ENCODE measurements around the gene ZDHHC7.

Gene ZDHHC7

GRCh38 chr16:85002608-85003007 lies 8.7 kb downstream of the ZDHHC7 start:
- Histone ChIP-seq H3K36me3 (ENCODE audit: insufficient read depth, low read length) (no peaks in the 10 kb centered on the region), H3K9me3 (ENCODE audit: low read length) (no peaks in the 10 kb centered on the region), H3K27me3 (ENCODE audit: control insufficient read depth in 1 of 2, insufficient read depth in 2 of 2, low read length in 2 of 2) (no peaks in the 10 kb centered on the region), H3K4me1 (ENCODE audit: insufficient read depth, low read length) (peaks cover 80% of the 10 kb centered on the region), H3K9ac (ENCODE audit: low read length) (no peak overlapping the region), H3K27ac (ENCODE audit: low read depth, low read length) (peak overlapping the region; percentile 12), H3K4me3 (ENCODE audit: low read depth in 1 of 2, low read length in 2 of 2) (peak overlapping the region in 1 of 2 donors; percentile 34)

DNA sequence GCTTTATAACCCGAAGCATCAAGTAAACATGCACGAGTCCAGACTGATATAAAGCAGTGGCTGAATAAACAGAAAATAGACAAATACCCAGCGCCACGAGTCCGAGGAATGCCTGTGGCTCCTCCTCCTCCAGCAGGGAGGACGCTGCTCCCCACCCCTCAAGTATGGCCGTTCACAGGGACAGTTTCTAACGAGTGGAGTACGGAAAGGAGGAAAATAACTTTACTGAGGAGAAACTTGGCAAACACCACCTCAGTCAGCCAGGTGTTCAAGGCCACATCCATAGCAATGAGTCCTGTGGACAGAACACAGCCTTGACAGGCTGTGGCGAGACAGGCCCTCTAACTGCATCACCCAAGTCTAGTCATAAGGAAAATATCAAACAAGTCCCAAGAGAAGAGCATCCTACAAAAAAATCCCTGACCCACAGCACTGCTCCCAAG lies 9.2 kb downstream of the ZDHHC7 start:
- Histone ChIP-seq H3K4me1 (ENCODE audit: insufficient read depth, low read length) (peaks cover 77% of the 10 kb centered on the region), H3K4me3 (ENCODE audit: low read depth in 1 of 2, low read length in 2 of 2) (peak overlapping the region in 1 of 2 donors; percentile 34)

GRCh38 chr16:84999857-85000480 lies 11.4 kb downstream of the ZDHHC7 start:
- H3K4me1 ChIP-seq (ENCODE audit: insufficient read depth, low read length), result peaks cover 70% of the 10 kb centered on the region
- H3K9ac ChIP-seq (ENCODE audit: low read length), result no peak overlapping the region
- H3K9me3 ChIP-seq (ENCODE audit: low read length), result no peaks in the 10 kb centered on the region
- H3K4me3 ChIP-seq (ENCODE audit: low read depth in 1 of 2, low read length in 2 of 2), result no peak overlapping the region
- no peaks in the 10 kb centered on the region for H3K36me3 ChIP-seq (ENCODE audit: insufficient read depth, low read length)
- peak overlapping the region; percentile 73 for H3K27ac ChIP-seq (ENCODE audit: low read depth, low read length)
- H3K27me3 ChIP-seq (ENCODE audit: control insufficient read depth in 1 of 2, insufficient read depth in 2 of 2, low read length in 2 of 2), result no peaks in the 10 kb centered on the region

More for the DNA sequence above, 9.2 kb downstream of the ZDHHC7 start:
- Histone ChIP-seq H3K27me3 (ENCODE audit: control insufficient read depth in 1 of 2, insufficient read depth in 2 of 2, low read length in 2 of 2) (no peaks in the 10 kb centered on the region), H3K9me3 (ENCODE audit: low read length) (no peaks in the 10 kb centered on the region), H3K27ac (ENCODE audit: low read depth, low read length) (no peak overlapping the region), H3K9ac (ENCODE audit: low read length) (no peak overlapping the region), H3K36me3 (ENCODE audit: insufficient read depth, low read length) (no peaks in the 10 kb centered on the region)

DNA sequence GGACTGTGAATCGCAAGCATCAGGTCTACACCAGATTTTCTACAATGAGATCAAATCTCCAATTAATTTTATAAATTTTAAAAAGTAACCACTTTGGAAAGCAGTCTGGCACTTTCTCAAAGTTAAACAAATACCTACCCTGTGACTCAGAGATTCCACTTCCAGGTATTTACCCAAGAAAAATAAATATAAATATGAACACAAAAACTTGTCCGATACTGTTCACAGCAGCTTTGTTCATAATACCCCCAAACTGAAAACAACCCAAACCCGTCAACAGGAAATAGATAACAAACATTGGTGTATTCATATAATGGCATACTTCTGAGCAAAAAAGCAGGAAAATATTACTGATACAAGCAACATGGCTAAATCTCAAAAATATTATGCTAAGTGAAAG lies 12.1 kb downstream of the ZDHHC7 start:
- Histone ChIP-seq H3K27me3 (ENCODE audit: control insufficient read depth in 1 of 2, insufficient read depth in 2 of 2, low read length in 2 of 2) (no peaks in the 10 kb centered on the region), H3K36me3 (ENCODE audit: insufficient read depth, low read length) (peaks cover 2% of the 10 kb centered on the region), H3K9ac (ENCODE audit: low read length) (no peak overlapping the region), H3K4me1 (ENCODE audit: insufficient read depth, low read length) (peaks cover 70% of the 10 kb centered on the region), H3K9me3 (ENCODE audit: low read length) (no peaks in the 10 kb centered on the region), H3K27ac (ENCODE audit: low read depth, low read length) (peak overlapping the region; percentile 3), H3K4me3 (ENCODE audit: low read depth in 1 of 2, low read length in 2 of 2) (no peak overlapping the region)

- Histone ChIP-seq H3K36me3 (ENCODE audit: insufficient read depth, low read length) (peaks cover 9% of the 10 kb centered on the region), H3K27ac (ENCODE audit: low read depth, low read length) (no peak overlapping the region), H3K27me3 (ENCODE audit: control insufficient read depth in 1 of 2, insufficient read depth in 2 of 2, low read length in 2 of 2) (no peaks in the 10 kb centered on the region), H3K9ac (ENCODE audit: low read length) (no peak overlapping the region), H3K4me3 (ENCODE audit: low read depth in 1 of 2, low read length in 2 of 2) (no peak overlapping the region), H3K4me1 (ENCODE audit: insufficient read depth, low read length) (peaks cover 48% of the 10 kb centered on the region), H3K9me3 (ENCODE audit: low read length) (no peaks in the 10 kb centered on the region)
Observed at GRCh38 chr16:84996365-84996764, 15.0 kb downstream of the ZDHHC7 start.

GRCh38 chr16:84995663-84996062 lies 15.7 kb downstream of the ZDHHC7 start:
- H3K4me3 ChIP-seq (ENCODE audit: low read depth in 1 of 2, low read length in 2 of 2), result no peak overlapping the region
- H3K36me3 ChIP-seq (ENCODE audit: insufficient read depth, low read length), result peaks cover 11% of the 10 kb centered on the region
- no peaks in the 10 kb centered on the region for H3K27me3 ChIP-seq (ENCODE audit: control insufficient read depth in 1 of 2, insufficient read depth in 2 of 2, low read length in 2 of 2)
- H3K4me1 ChIP-seq (ENCODE audit: insufficient read depth, low read length), result peaks cover 42% of the 10 kb centered on the region
- no peak overlapping the region for H3K9ac ChIP-seq (ENCODE audit: low read length)
- no peaks in the 10 kb centered on the region for H3K9me3 ChIP-seq (ENCODE audit: low read length)
- no peak overlapping the region for H3K27ac ChIP-seq (ENCODE audit: low read depth, low read length)

GRCh38 chr16:84993926-84994325 lies 17.4 kb downstream of the ZDHHC7 start:
- Histone ChIP-seq H3K4me3 (ENCODE audit: low read depth in 1 of 2, low read length in 2 of 2) (peak overlapping the region in 1 of 2 donors; percentile 1), H3K27ac (ENCODE audit: low read depth, low read length) (peak overlapping the region; percentile 51), H3K27me3 (ENCODE audit: control insufficient read depth in 1 of 2, insufficient read depth in 2 of 2, low read length in 2 of 2) (no peaks in the 10 kb centered on the region), H3K9ac (ENCODE audit: low read length) (no peak overlapping the region), H3K36me3 (ENCODE audit: insufficient read depth, low read length) (peaks cover 28% of the 10 kb centered on the region), H3K9me3 (ENCODE audit: low read length) (no peaks in the 10 kb centered on the region), H3K4me1 (ENCODE audit: insufficient read depth, low read length) (peaks cover 25% of the 10 kb centered on the region)

DNA sequence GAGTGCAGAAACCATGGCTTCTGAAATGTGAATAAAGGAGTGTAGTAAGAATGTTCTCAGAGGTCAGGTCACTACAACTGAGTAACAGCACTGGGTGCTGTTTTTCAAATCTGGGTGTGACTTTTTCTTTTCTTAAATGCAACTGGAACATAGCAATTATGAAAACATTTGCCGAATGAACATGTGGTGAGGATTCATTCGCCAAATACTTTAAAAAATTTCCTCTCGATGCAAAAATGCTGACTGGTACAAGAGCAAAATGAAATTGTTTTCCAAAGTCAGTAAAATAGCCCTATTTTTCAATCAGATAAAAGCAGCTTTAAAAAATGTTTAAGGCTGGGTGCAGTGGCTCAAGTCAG lies 18.6 kb downstream of the ZDHHC7 start:
- no peak overlapping the region for H3K9ac ChIP-seq (ENCODE audit: low read length)
- peaks cover 39% of the 10 kb centered on the region for H3K36me3 ChIP-seq (ENCODE audit: insufficient read depth, low read length)
- peaks cover 18% of the 10 kb centered on the region for H3K4me1 ChIP-seq (ENCODE audit: insufficient read depth, low read length)
- H3K9me3 ChIP-seq (ENCODE audit: low read length), result no peaks in the 10 kb centered on the region
- H3K27ac ChIP-seq (ENCODE audit: low read depth, low read length), result no peak overlapping the region
- no peaks in the 10 kb centered on the region for H3K27me3 ChIP-seq (ENCODE audit: control insufficient read depth in 1 of 2, insufficient read depth in 2 of 2, low read length in 2 of 2)
- H3K4me3 ChIP-seq (ENCODE audit: low read depth in 1 of 2, low read length in 2 of 2), result no peak overlapping the region

DNA sequence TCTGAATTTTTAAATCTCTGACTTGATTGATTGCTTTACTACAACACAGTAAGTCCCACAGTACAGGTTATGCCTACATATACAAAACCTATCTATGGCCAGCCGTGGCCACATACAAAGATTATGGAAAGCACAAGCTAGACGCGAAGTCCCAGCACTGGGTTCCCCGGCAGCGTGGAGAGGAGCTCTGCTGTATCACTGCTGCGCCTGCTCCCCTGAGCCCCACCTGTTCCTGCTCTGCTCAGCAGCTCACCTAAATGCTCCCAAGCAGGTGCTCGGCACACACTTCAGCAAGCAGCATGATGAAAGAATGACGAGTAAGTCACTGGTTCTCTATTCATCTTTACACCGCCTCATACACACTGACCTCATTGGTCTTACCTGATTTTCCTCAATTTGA lies 20.6 kb downstream of the ZDHHC7 start:
- Histone ChIP-seq H3K9ac (ENCODE audit: low read length) (no peak overlapping the region), H3K27ac (ENCODE audit: low read depth, low read length) (no peak overlapping the region), H3K9me3 (ENCODE audit: low read length) (no peaks in the 10 kb centered on the region), H3K4me1 (ENCODE audit: insufficient read depth, low read length) (peaks cover 18% of the 10 kb centered on the region), H3K4me3 (ENCODE audit: low read depth in 1 of 2, low read length in 2 of 2) (no peak overlapping the region), H3K27me3 (ENCODE audit: control insufficient read depth in 1 of 2, insufficient read depth in 2 of 2, low read length in 2 of 2) (no peaks in the 10 kb centered on the region), H3K36me3 (ENCODE audit: insufficient read depth, low read length) (peaks cover 47% of the 10 kb centered on the region)

- peaks cover 18% of the 10 kb centered on the region for H3K4me1 ChIP-seq (ENCODE audit: insufficient read depth, low read length)
- H3K9ac ChIP-seq (ENCODE audit: low read length), result no peak overlapping the region
- no peak overlapping the region for H3K4me3 ChIP-seq (ENCODE audit: low read depth in 1 of 2, low read length in 2 of 2)
- H3K27ac ChIP-seq (ENCODE audit: low read depth, low read length), result no peak overlapping the region
- H3K27me3 ChIP-seq (ENCODE audit: control insufficient read depth in 1 of 2, insufficient read depth in 2 of 2, low read length in 2 of 2), result no peaks in the 10 kb centered on the region
- peaks cover 47% of the 10 kb centered on the region for H3K36me3 ChIP-seq (ENCODE audit: insufficient read depth, low read length)
- no peaks in the 10 kb centered on the region for H3K9me3 ChIP-seq (ENCODE audit: low read length)
Observed at GRCh38 chr16:84989749-84990620, 21.4 kb downstream of the ZDHHC7 start.

DNA sequence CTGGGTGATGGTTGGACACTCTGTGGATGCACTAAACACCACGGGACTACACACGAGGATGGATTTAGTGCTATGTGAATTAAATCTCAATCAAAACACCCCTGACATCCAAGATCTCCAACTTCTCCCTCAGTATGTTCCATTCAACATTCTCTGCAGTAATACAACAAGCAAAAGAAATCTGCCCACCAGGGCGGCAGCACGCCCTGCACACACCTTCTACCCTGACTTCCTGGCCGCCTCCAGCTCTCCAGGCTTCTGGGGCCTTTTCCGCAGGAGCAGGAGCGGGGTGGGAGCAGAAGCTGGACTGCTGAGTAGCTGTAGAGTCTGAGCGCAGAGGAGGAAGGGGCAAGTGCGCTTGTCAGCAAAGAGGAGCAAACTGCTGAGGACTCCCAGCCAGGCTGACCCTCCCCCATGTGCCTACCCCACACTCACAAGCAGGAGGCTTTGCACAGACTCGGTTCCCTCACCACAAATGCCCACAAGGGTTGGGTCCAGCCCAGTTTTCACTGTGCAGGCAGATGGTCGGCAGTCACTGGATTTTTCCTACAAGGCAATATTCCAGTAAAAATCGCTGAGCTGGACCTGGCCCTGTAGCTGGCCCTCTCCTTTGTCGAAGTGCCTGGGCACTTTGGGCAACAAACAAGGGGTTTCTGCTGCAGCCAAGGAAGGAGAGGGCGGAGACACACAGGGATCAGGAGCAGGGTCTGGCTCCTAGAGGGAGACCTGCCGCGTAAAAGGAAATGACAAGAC lies 22.8 kb downstream of the ZDHHC7 start:
- no peaks in the 10 kb centered on the region for H3K27me3 ChIP-seq (ENCODE audit: control insufficient read depth in 1 of 2, insufficient read depth in 2 of 2, low read length in 2 of 2)
- H3K4me1 ChIP-seq (ENCODE audit: insufficient read depth, low read length), result peaks cover 4% of the 10 kb centered on the region
- H3K27ac ChIP-seq (ENCODE audit: low read depth, low read length), result no peak overlapping the region
- no peak overlapping the region for H3K9ac ChIP-seq (ENCODE audit: low read length)
- peaks cover 38% of the 10 kb centered on the region for H3K36me3 ChIP-seq (ENCODE audit: insufficient read depth, low read length)
- H3K4me3 ChIP-seq (ENCODE audit: low read depth in 1 of 2, low read length in 2 of 2), result no peak overlapping the region
- H3K9me3 ChIP-seq (ENCODE audit: low read length), result no peaks in the 10 kb centered on the region
